Superior temporal gyrus (tissue), 1 donor: ENCODE results near the gene DNAH10.

Source experiments
- DNase-seq: peaks from one replicate; pipeline ENCODE4 v3.0.0-alpha.2; 2016; ENCODE audit errors: extremely low spot score

Gene DNAH10

GRCh38 chr12:123744836-123745235, 17.3 kb upstream of the DNAH10 start:
- DNase-seq, result no peak

DNA sequence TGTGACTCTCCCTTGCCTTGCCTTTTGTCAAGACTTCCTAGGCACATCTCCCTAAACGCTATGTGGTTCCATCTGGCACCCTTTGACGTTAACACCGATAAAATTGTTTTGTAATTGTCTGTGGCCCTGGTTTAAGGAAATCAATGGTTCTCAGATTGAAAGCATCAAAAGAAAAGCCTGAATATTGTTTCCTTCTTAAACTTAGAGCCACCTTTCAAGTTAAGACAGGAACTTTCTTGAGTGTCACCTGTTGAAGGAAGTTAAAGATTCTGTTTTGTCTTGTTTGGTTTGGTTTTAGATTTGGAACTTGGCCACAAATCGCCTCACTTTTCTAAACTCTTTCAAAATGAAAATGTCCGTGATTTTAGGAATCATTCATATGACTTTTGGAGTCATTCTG, 14.8 kb upstream of the DNAH10 start:
- DNase-seq, result no peak

GRCh38 chr12:123748161-123748560, 13.9 kb upstream of the DNAH10 start:
- DNase-seq, result no peak

DNA sequence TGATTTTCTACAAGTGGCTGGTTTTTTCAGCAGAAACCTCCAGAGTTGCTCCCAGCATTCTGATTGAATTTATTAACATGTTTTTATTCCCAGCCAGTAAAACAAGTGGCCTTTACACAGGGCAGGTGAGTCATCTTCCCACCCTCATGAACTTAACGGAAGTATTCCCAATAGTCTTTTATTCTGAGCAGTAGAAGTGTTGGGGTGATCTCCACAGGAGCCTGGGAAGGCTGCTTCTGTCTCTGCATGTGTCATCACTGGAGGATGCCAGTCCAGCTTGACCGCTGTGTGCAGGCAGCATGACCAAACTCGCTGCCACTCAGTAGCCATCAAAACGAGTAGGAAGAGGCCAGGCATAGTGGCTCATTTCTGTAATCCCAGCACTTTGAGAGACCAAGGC, 13.4 kb upstream of the DNAH10 start:
- no peak for DNase-seq

GRCh38 chr12:123749355-123749754, 12.7 kb upstream of the DNAH10 start:
- DNase-seq, result no peak

- DNase-seq, result no peak
These were observed 11.9 kb upstream of the DNAH10 start for GRCh38 chr12:123750159-123750656.

DNA sequence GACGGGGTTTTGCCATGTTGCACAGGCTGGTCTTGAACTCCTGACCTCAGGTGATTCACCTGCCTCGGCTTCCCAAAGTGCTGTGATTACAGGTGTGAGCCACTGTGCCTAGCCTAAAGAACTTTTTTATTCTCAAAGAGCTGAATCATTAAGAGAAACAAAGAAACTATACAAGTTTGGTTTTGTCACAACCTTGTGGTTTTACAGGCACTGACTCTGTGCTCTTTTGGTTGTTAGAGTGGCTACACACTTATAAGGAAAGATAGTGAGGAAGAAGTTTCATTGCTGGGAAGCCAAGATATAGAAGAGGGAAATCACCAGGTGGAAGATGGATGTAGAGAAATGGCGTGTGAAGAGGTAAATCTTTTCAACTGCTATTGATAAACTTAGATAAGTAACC, 10.1 kb upstream of the DNAH10 start:
- DNase-seq, result no peak

- no peak for DNase-seq
These were observed 7.9 kb upstream of the DNAH10 start for GRCh38 chr12:123754041-123754772.

GRCh38 chr12:123757561-123757960, 4.5 kb upstream of the DNAH10 start:
- DNase-seq, result no peak

DNA sequence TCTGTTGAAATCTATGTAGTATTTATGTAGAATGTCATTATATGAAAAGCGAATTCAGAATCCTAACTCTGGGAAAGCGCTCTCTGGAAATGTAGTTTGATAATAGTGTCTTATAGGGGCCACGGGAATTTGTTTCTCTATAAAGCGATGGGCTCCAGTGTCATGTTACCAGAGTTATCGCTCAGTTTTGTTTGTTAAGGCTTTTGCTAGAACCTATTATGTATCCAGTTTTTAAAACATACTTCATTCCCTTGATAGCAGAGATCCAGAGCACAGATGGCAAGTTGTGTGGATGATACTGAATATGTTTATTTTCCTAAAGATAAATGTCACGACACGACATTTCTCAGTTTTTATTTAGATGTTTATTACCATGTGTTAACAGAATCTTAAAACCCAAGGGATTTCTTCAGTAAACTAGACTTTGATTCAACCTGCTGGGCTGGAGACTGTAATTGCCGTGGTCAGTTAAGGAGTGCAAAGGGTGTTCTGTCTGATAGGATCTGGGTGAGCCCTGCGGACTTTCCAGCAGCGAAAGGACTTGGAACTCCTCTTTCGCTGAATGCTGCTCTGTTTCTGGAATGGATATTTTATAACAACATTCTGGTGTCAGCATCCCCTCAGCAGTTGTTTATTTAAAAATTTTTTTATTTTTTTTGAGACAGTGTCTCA, 1.7 kb upstream of the DNAH10 start:
- no peak for DNase-seq

GRCh38 chr12:123762715-123763052, 583 bp downstream of the DNAH10 start:
- DNase-seq, result no peak

GRCh38 chr12:123763093-123763492, 992 bp downstream of the DNAH10 start:
- DNase-seq, result no peak

DNA sequence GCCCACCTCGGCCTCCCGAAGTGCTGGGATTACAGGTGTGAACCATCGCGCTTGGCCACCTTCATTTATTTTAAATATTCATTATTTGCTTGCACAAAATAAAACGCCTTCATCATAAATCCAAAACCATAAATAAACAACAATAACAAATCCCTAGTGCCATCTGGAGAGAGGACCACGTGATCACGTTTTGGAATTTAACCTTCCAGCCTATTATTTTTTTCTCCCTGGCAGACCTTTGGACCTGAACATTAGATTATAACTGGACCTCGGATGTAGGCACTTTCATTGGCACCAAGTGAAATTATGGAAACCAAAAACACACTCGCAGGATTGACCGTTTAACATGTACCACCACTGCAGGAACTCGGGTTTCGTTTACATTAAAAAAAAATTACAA, 2.0 kb downstream of the DNAH10 start:
- DNase-seq, result no peak

- DNase-seq, result no peak
These were observed 3.5 kb downstream of the DNAH10 start for GRCh38 chr12:123765504-123766035.

DNA sequence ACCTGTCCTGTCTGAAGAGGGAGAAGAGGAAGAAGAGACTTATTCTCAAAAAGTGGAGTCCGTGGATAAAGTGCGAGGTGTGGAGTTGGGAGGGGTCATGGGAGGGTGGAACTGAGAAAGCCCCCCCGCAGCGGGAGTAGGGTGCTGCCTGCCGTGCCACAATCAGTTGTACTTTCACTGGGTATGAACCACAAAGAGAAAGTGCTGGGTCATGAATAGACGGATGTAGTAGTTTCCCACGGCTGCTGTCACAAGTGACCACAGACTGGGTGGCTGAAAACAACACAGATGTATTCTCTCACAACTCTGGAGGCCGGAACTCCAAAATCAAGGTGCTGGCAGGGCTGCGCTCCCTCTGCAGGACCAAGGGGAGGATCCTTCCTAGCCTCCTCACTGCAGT, 5.5 kb downstream of the DNAH10 start:
- DNase-seq, result no peak

- no peak for DNase-seq
These were observed 9.2 kb downstream of the DNAH10 start for GRCh38 chr12:123771261-123771660.

- no peak for DNase-seq
These were observed 10.0 kb downstream of the DNAH10 start for GRCh38 chr12:123772074-123772473.

- DNase-seq, result no peak
These were observed 11.3 kb downstream of the DNAH10 start for GRCh38 chr12:123773375-123773774.

DNA sequence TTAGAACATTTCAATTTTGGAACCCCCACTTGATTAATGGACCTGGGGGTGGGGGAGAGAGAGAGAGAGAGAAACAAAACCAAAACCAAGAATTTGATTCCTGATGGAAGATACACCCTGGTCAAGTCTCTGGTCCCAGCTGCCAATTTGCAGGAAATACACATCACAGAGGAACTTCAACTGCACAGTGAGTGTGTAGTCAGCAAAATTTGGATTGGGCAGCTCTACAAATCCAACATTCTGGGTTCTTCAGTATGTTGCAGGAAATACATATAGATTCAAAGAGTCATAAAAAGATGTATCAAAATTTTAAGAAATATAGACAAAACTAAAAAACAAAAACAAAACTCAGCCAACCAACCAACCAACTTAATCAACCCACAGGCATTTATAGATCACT, 17.4 kb downstream of the DNAH10 start:
- DNase-seq, result no peak

DNA sequence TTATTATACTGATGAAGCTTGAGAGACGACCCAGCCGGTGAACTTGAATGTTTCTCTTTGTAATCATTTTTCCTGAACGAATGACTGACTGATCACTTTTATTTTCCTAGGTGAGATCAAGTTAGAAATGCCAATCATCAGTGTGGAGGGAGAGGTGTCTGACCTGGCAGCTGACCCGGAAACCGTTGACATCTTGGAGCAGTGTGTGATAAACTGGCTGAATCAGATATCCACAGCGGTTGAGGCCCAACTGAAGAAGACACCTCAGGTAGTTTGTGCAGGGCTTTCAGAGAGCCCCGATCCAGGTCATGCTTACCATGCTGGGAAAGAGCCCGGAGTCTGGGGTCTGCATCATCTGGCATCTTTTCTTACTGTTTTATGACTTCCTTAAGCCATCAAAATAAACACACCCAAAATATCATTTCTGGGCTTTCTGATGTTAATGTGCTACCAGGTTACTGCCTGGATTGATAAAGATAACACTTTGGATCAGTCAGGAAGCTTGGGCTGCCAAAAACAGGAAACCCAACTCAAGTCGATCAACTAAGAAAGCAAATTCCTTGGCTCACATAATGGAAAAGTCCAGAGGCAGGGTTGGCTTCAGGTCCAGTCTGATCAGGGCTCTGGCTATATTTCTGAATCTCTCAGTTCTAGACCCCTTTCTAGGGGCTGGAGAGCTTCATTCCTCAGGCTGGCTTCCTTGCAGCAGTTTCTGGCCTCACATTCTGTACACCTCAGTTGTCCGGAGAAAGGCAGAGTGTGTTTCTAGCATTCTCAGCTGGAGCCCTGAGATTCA, 21.1 kb downstream of the DNAH10 start:
- no peak for DNase-seq

DNA sequence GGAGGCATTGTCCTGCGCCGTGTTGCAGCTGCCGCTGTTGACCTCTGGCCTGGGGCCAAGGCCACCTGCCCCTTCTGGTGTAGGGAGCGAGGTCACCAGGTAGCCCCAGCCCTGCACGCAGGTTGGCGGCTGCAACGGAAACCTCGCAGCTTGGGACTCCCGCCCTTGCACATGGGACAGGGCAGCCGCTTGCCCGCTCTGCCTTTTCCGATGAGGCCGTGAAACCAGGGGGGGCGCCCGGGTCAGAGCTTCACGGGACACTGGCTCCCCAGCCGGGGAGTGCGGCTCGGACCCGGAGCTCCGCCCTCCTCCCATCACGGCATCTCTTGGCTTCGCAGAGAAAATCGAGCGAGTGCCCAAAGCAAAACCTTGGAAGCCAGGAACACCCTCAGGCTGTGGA, 25.4 kb downstream of the DNAH10 start:
- DNase-seq, result no peak

DNA sequence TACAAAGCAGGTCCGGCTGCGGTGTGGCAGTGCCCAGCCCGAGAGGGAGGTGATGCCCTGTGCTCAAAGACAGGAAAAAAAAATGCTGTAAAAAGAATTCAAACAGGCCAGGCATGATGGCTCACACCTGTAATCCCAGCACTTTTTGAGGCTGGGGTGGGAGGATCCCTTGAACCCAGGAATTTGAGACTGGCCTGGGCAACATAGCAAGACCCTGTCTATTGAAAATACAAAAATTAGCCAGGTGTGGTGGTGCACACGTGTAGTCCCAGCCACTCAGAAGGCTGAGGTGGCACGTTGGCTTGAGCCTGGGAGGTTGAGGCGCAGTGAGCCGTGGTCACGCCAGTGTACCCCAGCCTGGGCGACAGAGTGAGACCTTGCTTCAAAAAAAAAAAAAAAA, 26.4 kb downstream of the DNAH10 start:
- DNase-seq, result no peak
